Fibroblast of pulmonary artery (primary cell): ENCODE data around the gene ZBTB45.
"Not testable (repeated sequence)": the region's sequence is repeated elsewhere in the genome, so short reads cannot be mapped to it uniquely, and the experiment has no call there.

Experiments used
- DNase-seq: peaks from one replicate; pipeline ENCODE4 v3.0.0-alpha.2; 2010; ENCODE audit warnings: low read depth
- H3K4me3 ChIP-seq: replicated peaks from 2 replicates; pipeline ENCODE4 v1.5.1; 2011; ENCODE audit warnings: low read depth, mild to moderate bottlenecking, control low read depth, low read length, moderate library complexity
- TF ChIP-seq, protein P1 (sequence below): IDR thresholded peaks from 2 replicates; pipeline ENCODE4 v1.5.1; 2011; ENCODE audit warnings: mild to moderate bottlenecking, control low read depth, low read length, inconsistent platforms; ENCODE audit errors: missing control alignments

Gene ZBTB45

DNA sequence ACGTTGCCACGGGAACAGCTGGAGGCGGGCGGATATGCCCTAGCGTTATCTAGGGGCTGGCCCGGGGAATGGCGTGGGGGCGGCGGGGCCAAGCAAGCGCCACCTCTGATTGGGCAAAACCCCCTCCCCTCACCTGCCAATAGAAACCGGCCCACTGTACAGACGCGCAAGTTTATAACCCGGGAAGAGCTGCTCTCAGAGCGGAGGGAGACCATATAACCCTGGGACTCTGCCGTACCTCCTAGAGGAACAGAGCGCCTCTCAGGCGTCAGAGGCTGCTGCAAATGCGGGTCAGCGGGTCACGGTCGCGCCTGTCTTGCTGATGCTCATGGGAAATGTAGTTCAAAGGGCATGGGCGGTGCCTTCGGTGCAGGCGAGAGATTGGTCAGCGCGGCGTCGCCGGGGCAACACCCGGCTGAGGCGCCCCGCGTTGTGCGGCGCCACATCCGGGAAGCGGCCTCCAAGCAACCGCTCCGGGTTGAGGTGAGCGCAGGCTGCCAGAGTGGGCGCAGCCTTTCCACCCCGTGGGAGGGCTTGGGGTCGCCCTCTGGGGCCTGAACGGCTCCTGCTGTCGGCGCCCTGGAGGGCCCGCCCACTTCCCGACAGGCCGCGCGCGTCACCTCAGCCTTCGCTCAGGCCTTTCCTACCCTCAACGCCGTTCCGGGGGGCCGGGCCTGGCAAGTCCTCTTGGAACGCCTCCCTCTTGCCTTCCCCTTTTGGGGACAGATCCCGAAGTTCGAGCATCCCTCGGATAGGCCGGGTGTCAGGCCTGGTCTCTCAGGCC lies 43.7 kb downstream of the ZBTB45 start, which contains the start of gene ZNF446:
ZNF446 (plus strand) TSS at position 639 of the 784 bp plus-strand sequence. CDS start 867 bp downstream, outside the sequence.
- H3K4me3 ChIP-seq: peak within 1 kb of the TSS; percentile 70
- peak; percentile 98 for DNase-seq
- TF ChIP-seq, protein P1, sequence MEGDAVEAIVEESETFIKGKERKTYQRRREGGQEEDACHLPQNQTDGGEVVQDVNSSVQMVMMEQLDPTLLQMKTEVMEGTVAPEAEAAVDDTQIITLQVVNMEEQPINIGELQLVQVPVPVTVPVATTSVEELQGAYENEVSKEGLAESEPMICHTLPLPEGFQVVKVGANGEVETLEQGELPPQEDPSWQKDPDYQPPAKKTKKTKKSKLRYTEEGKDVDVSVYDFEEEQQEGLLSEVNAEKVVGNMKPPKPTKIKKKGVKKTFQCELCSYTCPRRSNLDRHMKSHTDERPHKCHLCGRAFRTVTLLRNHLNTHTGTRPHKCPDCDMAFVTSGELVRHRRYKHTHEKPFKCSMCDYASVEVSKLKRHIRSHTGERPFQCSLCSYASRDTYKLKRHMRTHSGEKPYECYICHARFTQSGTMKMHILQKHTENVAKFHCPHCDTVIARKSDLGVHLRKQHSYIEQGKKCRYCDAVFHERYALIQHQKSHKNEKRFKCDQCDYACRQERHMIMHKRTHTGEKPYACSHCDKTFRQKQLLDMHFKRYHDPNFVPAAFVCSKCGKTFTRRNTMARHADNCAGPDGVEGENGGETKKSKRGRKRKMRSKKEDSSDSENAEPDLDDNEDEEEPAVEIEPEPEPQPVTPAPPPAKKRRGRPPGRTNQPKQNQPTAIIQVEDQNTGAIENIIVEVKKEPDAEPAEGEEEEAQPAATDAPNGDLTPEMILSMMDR: no peak

DNA sequence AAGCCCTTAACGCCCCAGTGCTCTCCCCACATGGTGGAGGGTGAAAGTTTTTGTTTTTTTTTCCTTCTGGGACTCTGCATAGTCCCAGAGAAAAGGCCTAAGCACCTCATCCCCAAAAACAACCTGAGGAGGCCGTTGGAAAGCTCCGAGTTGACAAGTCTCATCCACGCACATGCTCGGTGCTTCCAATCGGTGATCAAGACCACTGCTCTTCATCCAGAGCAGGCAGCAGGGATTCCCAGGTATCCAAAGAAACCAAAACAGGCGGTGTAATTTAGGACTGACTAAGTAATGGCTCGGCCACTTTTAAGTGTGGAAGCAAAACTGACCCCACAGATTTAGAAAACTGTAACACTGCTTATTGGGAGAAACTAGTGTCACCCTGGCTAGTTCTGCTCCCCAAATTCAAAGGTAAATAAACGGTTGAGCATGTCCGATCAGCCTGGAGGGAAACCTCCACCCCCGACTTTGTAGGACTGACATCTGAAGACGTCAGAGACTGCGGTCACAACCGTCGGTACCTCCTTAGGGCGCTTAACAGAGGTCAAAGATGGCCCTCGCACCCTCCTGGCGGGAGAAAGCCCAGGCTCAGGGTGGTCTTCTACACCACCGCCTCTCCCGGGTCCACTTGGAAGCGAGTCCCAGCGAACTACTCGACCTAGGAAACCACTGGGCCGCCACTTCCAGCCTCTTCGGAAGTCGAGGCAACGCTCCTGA lies 44.5 kb downstream of the ZBTB45 start:
- peak overlapping the region; percentile 70 for H3K4me3 ChIP-seq
- DNase-seq: no peak
- TF ChIP-seq, protein P1: no peak

DNA sequence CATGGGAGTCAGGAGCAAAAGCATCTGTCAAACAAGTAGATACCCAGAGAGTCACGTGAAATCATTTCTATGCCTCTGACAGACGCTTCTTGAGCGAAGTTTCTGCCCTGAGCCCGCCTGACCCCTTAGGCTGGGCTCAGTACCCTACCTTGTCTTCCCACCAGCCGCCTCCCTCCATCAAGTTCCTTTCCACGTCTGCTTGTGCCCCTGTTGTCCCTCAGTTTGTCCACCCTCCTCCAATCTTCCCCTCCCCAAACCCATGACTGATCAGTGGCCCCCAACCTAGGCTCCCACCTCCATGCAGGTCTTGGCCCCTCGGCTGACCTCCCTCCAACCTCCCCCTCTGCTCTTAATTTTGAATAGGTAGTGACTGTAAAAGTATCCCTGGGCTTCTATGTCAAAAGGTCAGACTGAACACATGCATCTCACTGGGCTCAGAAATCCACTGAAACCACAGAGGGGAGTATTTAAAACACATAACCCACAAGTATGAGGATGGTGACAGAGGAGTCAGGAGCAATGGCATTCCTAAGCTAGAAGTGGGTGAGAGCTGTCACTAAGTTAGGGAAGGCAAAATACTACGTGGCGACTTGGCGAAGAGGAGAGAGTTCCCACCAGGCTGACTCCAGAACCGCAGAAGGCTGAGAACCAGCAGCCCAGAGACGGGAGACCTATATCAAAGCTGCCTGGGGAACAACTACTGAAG lies 45.2 kb downstream of the ZBTB45 start:
- DNase-seq: peak; percentile 31
- TF ChIP-seq, protein P1: no peak
- H3K4me3 ChIP-seq: no peak overlapping the region

DNA sequence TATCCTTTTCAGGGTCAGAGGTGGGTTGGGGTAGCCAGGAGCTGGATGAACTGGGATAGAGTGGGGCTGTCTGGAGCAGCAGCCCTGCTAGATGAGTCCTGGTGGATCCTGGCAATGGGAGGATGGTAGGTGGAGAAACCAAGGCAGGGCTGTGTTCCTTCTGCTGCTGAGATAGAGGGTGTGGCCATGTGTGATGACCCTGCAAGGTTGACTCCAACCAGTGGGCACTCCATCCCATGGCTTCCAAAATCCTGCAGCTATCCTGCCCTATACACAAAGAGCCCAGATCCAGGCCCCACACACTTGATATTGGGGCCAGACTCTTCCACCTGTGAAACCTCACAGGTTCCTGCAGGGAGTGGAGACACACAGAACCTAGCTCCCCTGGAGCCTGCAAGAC lies 45.8 kb downstream of the ZBTB45 start:
- no peak for DNase-seq
- TF ChIP-seq, protein P1: no peak
- H3K4me3 ChIP-seq: no peak overlapping the region

DNA sequence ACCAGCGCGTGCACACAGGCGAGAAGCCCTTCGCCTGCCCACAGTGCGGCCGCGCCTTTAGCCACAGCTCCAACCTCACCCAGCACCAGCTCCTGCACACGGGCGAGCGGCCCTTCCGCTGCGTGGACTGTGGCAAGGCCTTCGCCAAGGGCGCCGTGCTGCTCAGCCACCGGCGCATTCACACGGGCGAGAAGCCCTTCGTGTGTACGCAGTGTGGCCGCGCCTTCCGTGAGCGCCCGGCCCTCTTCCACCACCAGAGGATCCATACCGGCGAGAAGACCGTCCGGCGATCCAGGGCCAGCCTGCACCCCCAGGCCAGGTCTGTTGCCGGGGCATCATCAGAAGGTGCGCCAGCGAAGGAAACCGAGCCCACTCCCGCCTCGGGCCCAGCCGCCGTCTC lies 47.9 kb downstream of the ZBTB45 start:
- DNase-seq: no peak
- no peak overlapping the region for H3K4me3 ChIP-seq
- TF ChIP-seq, protein P1: no peak

DNA sequence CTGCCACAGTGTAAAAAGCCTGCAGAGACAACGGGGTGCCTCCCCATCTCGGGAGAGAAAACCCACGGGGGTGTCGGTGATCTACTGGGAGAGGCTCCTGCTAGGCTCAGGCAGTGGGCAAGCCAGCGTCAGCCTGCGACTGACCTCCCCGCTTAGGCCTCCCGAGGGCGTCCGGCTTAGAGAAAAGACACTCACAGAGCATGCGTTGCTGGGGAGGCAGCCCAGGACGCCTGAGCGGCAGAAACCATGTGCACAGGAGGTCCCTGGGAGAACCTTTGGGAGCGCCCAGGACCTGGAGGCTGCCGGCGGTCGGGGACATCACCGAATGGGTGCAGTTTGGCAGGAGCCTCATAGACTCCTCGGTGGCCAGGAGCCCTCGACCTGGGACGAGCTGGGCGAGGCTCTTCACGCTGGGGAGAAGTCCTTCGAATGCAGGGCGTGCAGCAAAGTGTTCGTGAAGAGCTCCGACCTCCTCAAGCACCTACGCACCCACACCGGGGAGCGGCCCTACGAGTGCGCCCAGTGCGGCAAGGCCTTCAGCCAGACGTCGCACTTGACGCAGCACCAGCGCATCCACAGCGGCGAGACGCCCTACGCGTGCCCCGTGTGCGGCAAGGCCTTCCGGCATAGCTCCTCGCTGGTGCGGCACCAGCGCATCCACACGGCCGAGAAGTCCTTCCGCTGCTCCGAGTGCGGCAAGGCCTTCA lies 48.6 kb downstream of the ZBTB45 start:
- not testable (repeated sequence) for DNase-seq, H3K4me3 ChIP-seq
